Activated CD4-positive, CD25-positive, alpha-beta regulatory T cell treated with anti-CD3 and anti-CD28 coated beads, Interleukin-2, amount 50 U/mL, for 24 hours (primary cell): ENCODE measurements around the gene ZFP92.

Experiments used
- ATAC-seq, 2 donors: fragments of 150-1000 bp; cut with Tn5 transposase; one replicate each; pipeline ENCODE4 v1.10.0; 2021; ENCODE audit warnings: mild to moderate bottlenecking in 1 of 2, moderate library complexity in 1 of 2

The ZFP92 gene

GRCh38 chrX:153441296-153441695 is 30.0 kb downstream of the ZFP92 start:
- no peak for ATAC-seq

- ATAC-seq: no peak
Measured at GRCh38 chrX:153441981-153442380, 30.7 kb downstream of the ZFP92 start.

- ATAC-seq: no peak
Measured at GRCh38 chrX:153442463-153442862, 31.2 kb downstream of the ZFP92 start.

DNA sequence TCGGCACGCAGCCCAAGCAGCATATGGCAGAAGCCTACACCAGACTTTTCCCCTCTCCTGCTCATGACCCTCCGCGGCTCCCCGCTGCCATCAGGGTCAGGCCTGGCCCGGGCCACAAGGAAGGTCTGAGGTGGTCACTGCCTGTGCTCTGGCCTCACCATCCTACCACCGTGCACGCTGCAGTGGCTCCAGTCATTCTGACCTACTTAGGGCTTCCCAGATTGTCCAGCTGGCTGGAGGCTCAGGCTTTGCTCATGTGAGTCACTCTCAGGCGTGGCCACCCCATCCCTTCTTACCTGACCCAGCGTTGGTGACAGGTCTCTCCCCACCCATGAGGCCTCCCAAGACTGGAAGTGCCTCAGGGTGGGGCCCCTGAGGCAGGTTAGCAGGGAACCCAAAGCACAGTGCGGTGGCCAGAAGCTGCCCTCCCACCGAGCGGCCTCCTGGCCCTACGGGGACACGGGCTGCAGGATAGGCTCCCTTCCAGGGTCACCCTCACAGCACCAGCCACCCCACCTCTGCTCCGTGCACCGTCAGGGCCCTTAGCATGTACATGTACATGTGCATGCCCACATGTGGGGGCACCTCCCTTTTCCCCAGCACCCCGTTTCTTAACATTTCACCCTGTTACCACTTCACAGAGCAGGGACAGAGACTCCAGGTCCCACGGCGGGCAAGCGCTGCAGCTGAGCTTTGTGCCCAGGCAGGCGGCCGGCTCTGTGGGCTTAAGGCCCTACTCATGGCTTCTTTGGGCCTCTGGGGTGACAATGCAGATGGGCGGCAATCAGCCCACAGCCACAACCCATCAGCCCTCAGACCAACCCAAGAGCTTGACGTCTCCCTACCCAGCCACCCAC is 32.4 kb downstream of the ZFP92 start:
- ATAC-seq: no peak

GRCh38 chrX:153444333-153445011 is 33.2 kb downstream of the ZFP92 start:
- no peak for ATAC-seq

- no peak for ATAC-seq
Measured at GRCh38 chrX:153445106-153445855, 34.0 kb downstream of the ZFP92 start.

GRCh38 chrX:153445856-153446635 is 34.8 kb downstream of the ZFP92 start, which contains the start of gene TREX2:
Gene TREX2, minus strand, starts transcription at chrX:153446056. Its CDS starts 626 bp downstream, at chrX:153445430.
- no peak for ATAC-seq

GRCh38 chrX:153446636-153446936 is 35.3 kb downstream of the ZFP92 start:
- ATAC-seq: no peak

DNA sequence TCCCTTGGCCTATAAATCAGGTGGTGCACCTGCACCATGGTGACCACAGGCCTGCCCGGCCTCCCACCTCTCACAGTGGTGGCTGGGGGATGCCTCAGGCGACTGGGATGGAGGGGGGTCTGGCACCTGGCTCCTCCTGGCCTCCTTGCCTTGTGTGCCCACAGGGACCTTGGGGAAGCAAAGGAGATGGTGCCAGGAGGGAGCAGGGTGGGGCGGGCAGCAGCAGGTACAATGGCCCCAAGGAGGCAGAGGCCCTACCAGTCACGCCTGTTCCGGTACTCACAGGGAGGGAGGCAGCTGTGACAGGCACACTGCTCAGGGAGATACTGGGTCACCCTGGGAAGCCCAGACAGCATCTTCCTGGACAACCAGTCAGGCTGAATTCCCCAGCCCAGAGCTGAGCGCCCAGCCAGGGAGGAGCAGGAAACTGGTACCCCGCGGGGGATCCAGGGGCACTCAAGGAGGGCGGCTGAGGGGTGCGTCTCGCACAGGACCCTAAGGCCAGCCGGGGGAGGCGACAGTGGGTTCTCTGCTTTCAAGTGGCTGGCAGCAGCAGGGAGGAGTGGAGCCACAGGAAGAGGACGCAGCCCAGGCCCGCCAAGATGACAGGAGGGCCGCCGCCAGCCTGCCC is 35.8 kb downstream of the ZFP92 start:
- no peak for ATAC-seq

DNA sequence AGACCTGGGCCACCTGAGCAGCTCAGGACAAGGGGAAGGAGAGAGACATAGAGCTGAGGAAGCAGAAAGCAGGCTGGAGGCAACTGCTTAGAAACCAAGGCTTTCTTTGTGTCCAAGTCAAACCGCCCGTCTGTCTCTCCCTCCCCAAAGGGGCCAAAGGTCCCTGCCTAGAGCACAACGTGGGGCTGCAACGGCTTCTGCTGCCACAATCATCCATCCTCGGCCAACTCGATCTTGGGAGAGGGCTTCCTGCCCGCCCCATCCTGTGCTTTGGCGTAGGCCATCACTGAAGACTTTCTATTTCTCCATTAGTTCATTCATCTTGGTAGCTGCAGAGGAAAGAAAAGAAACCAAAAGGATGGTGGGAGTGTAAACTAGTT is 36.3 kb downstream of the ZFP92 start:
- ATAC-seq: no peak

DNA sequence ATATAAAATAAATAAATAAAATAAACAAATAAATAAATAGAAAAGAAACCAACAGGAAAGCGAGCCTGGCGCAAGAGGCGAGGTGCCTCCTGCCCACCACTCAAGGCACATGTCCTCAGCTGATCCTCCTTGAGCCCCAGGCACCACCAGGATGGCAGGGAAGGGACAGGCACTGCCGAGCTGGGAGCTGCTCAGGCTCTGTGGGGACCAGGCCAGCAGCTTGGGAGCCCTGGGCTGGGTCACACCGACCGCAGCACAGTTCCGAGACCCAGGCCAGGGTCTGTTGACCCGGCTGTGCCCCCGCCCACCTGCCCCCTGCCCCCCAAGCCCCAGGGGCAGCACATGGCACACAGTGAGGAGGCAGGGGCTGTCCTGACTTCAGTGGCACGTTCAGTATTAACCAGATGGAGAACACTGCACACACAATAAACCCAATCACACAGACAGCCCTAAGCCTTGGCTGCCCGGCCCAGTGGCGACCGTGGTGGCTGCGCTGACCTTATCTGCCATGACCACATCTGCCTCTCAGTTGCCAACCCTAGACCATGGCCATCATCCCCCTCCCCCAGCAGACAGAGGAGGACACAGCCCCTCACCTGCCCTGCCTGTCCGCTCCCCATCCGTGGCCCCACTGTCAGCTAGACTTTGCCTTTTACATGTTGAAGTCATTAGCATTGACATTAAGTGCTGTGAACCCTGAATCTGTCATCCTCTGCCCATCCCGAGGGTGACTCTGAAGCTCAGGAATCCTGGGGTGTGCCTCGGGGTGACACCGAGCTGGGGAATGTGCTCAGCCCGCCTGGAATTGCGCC is 37.5 kb downstream of the ZFP92 start:
- ATAC-seq: no peak

GRCh38 chrX:153449368-153450113 is 38.3 kb downstream of the ZFP92 start:
- ATAC-seq: no peak

DNA sequence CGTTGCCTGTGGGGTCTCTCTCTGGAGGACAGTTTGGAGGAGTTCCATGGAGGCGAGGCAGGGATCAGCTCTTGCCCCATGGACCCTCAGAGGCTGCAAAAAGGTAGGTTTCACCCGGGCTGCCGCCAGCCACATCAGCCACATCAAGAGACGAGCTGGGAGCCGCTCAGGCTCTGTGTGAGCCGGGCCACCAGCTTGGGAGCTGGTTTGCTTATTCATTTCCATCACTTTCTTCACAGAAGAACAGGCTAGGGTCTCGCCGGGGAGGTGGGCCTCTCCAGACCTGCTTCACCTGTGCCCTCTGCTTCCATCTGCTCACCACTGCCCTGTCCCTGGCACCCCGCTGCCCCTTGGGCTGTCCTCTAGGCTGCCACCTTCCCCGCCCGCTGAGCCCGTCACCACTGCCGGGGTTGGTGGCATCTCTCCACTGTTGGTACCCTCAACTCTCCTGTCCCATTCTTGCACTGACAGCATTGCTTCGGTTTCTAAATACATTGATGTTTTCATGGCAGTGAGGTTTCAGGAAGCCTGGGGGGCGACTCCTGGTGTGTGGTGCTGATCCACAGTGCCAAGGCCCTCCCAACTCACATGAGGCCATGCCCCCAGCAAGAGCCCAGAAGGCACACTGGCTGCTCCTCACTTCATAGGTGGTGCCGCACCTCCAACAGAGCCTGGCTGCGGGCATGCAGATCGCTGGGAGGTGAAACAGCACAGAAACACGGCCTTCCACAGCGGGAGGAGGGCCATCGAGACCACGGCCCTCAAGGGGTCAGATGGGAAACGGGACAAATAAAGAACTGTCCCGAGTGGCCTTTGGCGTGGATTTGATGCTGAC is 39.1 kb downstream of the ZFP92 start:
- ATAC-seq: no peak

- ATAC-seq: no peak
Measured at GRCh38 chrX:153450949-153451277, 39.6 kb downstream of the ZFP92 start.

DNA sequence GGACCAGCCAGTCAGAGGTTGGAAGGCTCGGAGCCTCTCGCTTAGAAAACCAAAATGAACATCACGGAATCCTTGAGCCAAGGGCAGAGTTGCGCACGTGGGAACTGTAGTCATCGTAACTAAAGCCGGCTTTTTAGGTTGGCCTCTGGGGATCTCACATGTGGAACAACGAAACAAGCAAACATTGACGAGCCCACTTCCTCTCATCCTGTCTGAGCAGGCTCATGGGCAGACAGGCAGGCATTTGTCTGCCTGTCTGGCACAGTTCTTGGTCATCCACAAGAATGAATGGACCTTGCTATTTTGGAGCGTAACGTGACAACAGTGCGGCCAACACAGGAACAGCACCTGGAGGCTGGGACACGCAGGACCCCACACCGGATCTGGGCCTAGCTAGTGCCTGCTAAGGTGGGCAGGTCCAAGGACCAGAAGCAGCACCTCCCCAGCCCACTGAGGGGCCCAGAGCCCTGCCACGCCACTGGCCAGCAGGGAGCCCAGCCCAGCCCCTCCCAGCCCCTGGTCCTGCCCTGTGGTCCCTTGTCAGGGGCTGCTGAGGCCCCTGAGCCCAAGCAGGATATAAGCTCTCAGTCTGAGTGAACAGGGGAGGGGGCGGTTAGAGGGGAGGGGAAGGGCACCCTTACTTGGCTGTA is 43.8 kb downstream of the ZFP92 start:
- ATAC-seq: no peak

GRCh38 chrX:153455571-153455970 is 44.3 kb downstream of the ZFP92 start:
- ATAC-seq: no peak

GRCh38 chrX:153456161-153456560 is 44.9 kb downstream of the ZFP92 start:
- ATAC-seq: no peak

DNA sequence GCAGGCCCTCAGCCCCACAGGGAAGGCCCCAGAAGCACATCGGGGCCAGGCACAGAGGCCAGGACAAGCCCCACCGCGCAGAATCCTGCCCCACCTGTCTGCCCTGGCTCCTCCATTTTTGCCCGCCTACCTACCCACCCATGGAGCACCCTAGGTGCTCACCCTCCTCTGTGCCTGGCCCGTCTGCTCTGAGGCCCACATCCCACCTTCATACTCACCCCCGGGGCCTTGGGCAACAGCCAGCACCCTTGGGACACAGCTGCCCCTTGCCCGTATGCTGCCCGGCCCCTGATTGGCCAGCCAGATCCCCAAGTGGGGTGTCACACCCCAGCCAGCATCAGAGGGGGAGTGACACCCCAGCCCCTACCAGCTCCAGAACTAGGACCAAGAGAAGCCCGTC is 45.4 kb downstream of the ZFP92 start:
- no peak for ATAC-seq

DNA sequence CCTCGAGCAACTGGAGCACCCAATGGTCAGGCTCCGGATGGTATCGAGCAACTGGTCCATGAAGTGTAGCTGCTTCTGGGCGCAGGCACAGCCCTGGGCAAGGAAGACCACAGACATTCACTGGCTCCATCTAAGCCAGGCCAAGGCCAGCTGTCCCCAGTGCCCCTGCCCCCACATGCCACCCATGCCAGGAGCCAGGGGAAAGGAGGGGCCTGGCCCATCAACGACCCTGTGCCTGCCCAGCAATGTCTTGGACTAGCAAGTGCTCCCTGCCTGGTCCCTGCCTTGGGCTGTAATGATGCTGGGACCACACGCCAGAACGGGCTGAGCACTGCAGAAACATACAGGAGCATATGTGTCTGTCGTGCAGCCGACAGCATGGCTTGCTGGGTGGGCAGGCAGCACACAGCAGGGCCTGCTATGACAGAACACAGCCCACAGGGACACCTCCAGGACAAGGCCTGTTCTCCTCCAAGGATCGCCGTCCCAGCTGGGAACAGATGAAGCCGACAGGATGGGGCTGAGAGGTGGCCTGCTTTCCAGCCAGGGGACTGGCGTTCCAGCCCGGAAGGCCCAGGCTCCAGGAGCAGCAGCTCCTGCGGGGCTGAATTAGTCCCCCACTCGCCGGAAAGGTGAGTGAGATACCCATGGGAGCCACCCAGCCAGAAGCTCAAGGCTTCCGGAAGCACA is 46.0 kb downstream of the ZFP92 start:
- ATAC-seq: no peak
